SK-N-MC (cell line): Measurements from ENCODE around the gene INSYN2B.

Experiments
- DNase-seq: peaks from one replicate; pipeline ENCODE4 v3.0.0-alpha.2; 2011; ENCODE audit warnings: low read depth, low spot score
- H3K27ac ChIP-seq: fragments of 200-600 bp; sonication (generic); 2 replicates; pipeline ENCODE4 v1.5.1; 2016; ENCODE audit warnings: mixed run types
- H3K36me3 ChIP-seq: fragments of 200-600 bp; sonication (generic); 2 replicates; pipeline ENCODE4 v1.6.1; 2017; ENCODE audit warnings: antibody characterized with exemption, low read length, mixed read lengths; ENCODE audit not compliant: insufficient read depth
- H3K4me3 ChIP-seq: fragments of 200-600 bp; sonication (generic); 2 replicates; pipeline ENCODE4 v1.5.1; 2016
- H3K9ac ChIP-seq: fragments of 200-600 bp; sonication (generic); 2 replicates; pipeline ENCODE4 v1.8.0; 2017; ENCODE audit warnings: mixed run types, mixed read lengths; ENCODE audit not compliant: insufficient read length
- H3K9me3 ChIP-seq: fragments of 200-600 bp; sonication (generic); 2 replicates; pipeline ENCODE4 v1.6.1; 2017; ENCODE audit warnings: low read depth, mild to moderate bottlenecking, antibody characterized with exemption, low read length, moderate library complexity, mixed read lengths
- EZH2 ChIP-seq: fragments of 200-600 bp; sonication (generic); IDR thresholded peaks from one replicate; pipeline ENCODE4 v1.6.1; 2017; ENCODE audit warnings: antibody characterized with exemption
- FOXP2 ChIP-seq: optimal IDR thresholded peaks from 2 replicates; pipeline ENCODE3; 2011; ENCODE audit warnings: mild to moderate bottlenecking, moderate library complexity; ENCODE audit not compliant: insufficient read depth; ENCODE audit errors: extremely low read length, control extremely low read depth
- POLR2AphosphoS5 ChIP-seq: IDR thresholded peaks from 2 replicates; pipeline ENCODE4 v1.6.1; 2012; ENCODE audit warnings: mild to moderate bottlenecking, low read depth, low read length, borderline replicate concordance

Gene INSYN2B

DNA sequence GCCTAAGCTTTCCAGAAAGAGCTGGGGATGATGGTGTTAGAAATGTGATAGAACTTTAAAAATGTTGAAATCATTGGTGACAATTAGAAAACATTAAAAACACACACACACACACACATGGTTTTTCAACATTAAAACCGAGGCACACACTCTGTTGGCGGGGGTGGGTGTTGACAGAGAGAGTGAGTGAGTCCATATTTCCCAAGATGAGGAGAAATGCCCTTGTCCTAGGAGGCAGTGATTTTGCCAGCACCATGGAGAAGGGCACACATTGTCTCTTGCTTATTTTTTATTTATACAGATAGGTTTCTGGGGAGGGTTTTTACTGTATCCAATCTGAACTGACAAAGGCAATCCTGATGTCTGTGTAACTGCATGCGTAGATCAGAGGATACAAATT, 152.5 kb downstream of the INSYN2B start:
- TF ChIP-seq EZH2, result no peak
- no peak for TF ChIP-seq FOXP2
- no peak for TF ChIP-seq POLR2AphosphoS5
- no peaks in the 10 kb centered on the region for H3K9me3 ChIP-seq

GRCh38 chr5:169826618-169827017, 153.7 kb downstream of the INSYN2B start:
- Histone ChIP-seq H3K36me3 (no peaks in the 10 kb centered on the region), H3K27ac (no peak overlapping the region), H3K4me3 (no peak overlapping the region), H3K9ac (no peak overlapping the region), H3K9me3 (no peaks in the 10 kb centered on the region)
- no peak for TF ChIP-seq FOXP2
- no peak for TF ChIP-seq EZH2
- TF ChIP-seq POLR2AphosphoS5, result no peak
- DNase-seq, result no peak

More for the DNA sequence above, 152.5 kb downstream of the INSYN2B start:
- no peak for DNase-seq
- Histone ChIP-seq H3K36me3 (no peaks in the 10 kb centered on the region), H3K9ac (no peak overlapping the region), H3K27ac (no peak overlapping the region), H3K4me3 (no peak overlapping the region)

GRCh38 chr5:169817031-169817430, 163.3 kb downstream of the INSYN2B start:
- H3K9me3 ChIP-seq, result no peaks in the 10 kb centered on the region
- no peak overlapping the region for H3K9ac ChIP-seq
- TF ChIP-seq FOXP2, result no peak
- TF ChIP-seq EZH2, result no peak
- TF ChIP-seq POLR2AphosphoS5, result no peak
- DNase-seq, result no peak
- no peak overlapping the region for H3K4me3 ChIP-seq
- H3K36me3 ChIP-seq, result no peaks in the 10 kb centered on the region
- H3K27ac ChIP-seq, result no peak overlapping the region

DNA sequence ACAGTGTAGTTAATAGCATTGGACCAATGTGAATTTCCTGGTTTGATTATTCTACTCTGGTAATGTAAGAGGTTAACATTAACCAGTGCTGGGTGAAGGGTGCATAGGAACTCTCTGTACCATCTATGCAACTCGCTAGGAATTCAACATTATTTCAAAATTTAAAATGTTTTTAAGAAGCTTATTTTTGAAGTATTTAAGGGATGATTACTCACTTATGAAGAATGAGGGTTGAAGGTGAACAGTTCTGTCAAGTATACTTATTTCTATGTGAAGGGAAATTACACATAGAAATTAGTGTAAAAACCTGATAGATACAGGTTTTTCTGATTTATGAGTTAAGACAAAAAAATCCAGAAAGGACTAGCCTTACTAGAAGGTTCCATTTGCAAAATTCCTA, 165.8 kb downstream of the INSYN2B start:
- TF ChIP-seq FOXP2, result no peak
- no peak for TF ChIP-seq EZH2
- no peak for TF ChIP-seq POLR2AphosphoS5
- no peaks in the 10 kb centered on the region for H3K36me3 ChIP-seq
- H3K9ac ChIP-seq, result no peak overlapping the region
- H3K4me3 ChIP-seq, result no peak overlapping the region
- no peak for DNase-seq
- H3K9me3 ChIP-seq, result no peaks in the 10 kb centered on the region
- no peak overlapping the region for H3K27ac ChIP-seq
